ENCODE results near the gene DTNB.

The DTNB gene

DNA sequence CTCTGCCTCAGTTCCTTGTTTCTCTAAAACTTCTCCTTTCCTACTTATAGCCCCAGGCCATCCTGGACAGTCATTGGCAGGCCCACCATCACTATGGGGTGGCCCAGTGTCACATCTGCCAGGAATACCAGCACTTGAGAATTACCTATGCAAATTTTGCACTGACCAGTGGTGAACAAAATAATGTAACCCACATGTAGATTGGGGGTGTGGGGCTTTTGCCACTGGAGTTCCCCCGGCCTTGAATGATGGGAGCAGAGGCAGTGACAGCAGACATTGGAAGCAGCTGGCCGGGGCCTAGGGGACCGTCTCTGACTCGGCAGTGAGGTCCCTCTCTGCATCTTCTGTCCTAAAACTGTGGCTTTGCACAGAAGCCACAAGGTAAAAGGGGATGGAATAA lies 306.7 kb downstream of the DTNB start:
- H3K36me3 Mint-ChIP-seq = peaks cover 22% of the 10 kb centered on the region
- DNase-seq (ENCODE audit: low spot score in 2 of 2) (no peak), ATAC-seq (no peak)
- no peak overlapping the region for H3K4me3 Mint-ChIP-seq
- H3K27ac Mint-ChIP-seq = peak overlapping the region; percentile 3
- no peaks in the 10 kb centered on the region for H3K9me3 Mint-ChIP-seq
- H3K4me1 Mint-ChIP-seq = peaks cover 30% of the 10 kb centered on the region

GRCh38 chr2:25365241-25365640 lies 308.1 kb downstream of the DTNB start:
- Mint-ChIP-seq H3K4me3 (no peak overlapping the region), H3K4me1 (peaks cover 33% of the 10 kb centered on the region), H3K9me3 (no peaks in the 10 kb centered on the region), H3K36me3 (peaks cover 16% of the 10 kb centered on the region), H3K27ac (peak overlapping the region; percentile 3)
- no peak for DNase-seq (ENCODE audit: low spot score in 2 of 2)
- ATAC-seq = no peak

DNA sequence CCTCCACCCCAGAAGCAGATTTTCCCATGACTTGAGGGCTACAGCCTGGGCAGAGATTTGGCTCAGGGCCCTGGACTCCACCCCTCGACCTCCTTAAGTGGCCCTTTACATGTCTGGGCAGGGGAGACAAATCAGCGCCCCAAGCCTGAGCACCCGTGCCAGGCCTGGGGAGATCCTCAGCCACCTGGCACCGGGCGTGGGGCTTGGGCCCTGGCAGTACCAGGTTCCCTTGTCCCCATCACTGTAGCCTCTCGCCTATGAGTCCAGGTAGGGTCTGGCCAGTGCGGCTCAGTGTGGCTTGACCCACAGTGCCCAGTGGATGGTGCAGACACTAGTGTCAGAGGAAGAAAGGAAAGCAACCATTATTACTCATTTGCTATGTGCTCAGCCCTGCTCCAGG lies 309.6 kb downstream of the DTNB start:
- H3K27ac Mint-ChIP-seq = peak overlapping the region; percentile 11
- H3K36me3 Mint-ChIP-seq = peaks cover 16% of the 10 kb centered on the region
- peaks cover 33% of the 10 kb centered on the region for H3K4me1 Mint-ChIP-seq
- DNase-seq (ENCODE audit: low spot score in 2 of 2) (no peak), ATAC-seq (no peak)
- peak overlapping the region; percentile 89 for H3K4me3 Mint-ChIP-seq
- no peaks in the 10 kb centered on the region for H3K9me3 Mint-ChIP-seq

DNA sequence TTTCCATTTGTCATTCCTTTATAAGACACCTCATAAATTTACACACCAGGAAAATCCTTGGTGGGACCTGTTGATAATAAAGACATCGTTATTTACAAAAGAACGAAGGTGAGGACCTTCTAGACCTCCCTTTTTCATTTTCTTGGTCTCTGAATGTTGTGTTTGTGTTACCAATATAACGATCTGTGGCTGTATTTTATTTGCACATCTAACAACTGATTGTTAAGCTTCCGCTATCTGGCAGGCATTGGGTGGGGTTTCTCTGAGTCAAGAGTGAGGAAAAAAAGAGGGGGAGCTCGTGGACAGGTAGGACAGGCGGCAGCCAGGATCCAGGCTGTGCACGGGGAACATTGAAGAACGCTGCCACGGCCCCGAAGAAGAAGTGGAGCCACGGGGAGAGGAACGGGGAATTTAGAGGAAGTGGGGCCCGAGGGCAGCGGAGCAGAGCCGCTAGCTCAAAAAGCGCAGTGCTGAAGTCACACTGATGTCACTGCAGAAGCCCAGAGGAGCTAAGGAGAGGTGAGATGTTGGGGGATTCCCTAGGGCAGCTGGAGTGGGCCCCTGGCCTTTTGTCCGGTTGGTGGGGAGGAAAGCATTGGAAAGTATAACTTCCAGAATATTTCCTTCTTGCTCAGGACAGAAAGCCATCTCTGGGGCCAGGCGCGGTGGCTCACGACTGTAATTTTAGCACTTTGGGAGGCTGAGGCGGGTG lies 310.8 kb downstream of the DTNB start:
- peaks cover 33% of the 10 kb centered on the region for H3K4me1 Mint-ChIP-seq
- H3K9me3 Mint-ChIP-seq = no peaks in the 10 kb centered on the region
- peak overlapping the region; percentile 98 for H3K27ac Mint-ChIP-seq
- ATAC-seq (peak; percentile 78), DNase-seq (ENCODE audit: low spot score in 2 of 2) (peak; percentile 51 to 85)
- peak overlapping the region; percentile 89 for H3K4me3 Mint-ChIP-seq
- H3K36me3 Mint-ChIP-seq = peaks cover 16% of the 10 kb centered on the region

DNA sequence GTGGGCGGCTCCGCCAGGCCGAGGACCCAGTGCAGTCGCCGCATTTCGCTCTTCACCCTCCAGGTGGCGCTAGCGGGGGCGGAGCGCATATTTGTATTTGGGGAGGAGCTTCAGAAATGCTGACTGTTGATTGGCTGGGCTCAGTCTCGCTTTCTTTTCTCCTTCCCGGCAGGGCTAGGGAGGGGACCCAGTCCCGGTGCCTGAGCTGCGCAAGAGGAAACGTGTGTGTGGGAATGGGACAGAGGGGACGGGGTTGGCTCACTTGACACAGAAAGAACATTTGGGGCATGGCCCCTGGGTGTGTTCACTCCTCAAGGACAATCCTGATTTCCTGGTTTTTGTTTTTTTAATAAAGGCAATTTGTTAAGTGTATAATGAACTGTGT lies 311.3 kb downstream of the DTNB start:
- H3K4me3 Mint-ChIP-seq = peak overlapping the region; percentile 89
- H3K36me3 Mint-ChIP-seq = peaks cover 16% of the 10 kb centered on the region
- H3K9me3 Mint-ChIP-seq = no peaks in the 10 kb centered on the region
- peaks cover 33% of the 10 kb centered on the region for H3K4me1 Mint-ChIP-seq
- peak; percentile 100 for DNase-seq (ENCODE audit: low spot score in 2 of 2)
- peak overlapping the region; percentile 98 for H3K27ac Mint-ChIP-seq
- peak; percentile 94 for ATAC-seq

GRCh38 chr2:25361261-25362048 lies 311.9 kb downstream of the DTNB start:
- H3K4me3 Mint-ChIP-seq = peak overlapping the region; percentile 89
- no peak for DNase-seq (ENCODE audit: low spot score in 2 of 2)
- peak overlapping the region; percentile 98 for H3K27ac Mint-ChIP-seq
- H3K36me3 Mint-ChIP-seq = peaks cover 16% of the 10 kb centered on the region
- no peaks in the 10 kb centered on the region for H3K9me3 Mint-ChIP-seq
- ATAC-seq = no peak
- peaks cover 33% of the 10 kb centered on the region for H3K4me1 Mint-ChIP-seq

DNA sequence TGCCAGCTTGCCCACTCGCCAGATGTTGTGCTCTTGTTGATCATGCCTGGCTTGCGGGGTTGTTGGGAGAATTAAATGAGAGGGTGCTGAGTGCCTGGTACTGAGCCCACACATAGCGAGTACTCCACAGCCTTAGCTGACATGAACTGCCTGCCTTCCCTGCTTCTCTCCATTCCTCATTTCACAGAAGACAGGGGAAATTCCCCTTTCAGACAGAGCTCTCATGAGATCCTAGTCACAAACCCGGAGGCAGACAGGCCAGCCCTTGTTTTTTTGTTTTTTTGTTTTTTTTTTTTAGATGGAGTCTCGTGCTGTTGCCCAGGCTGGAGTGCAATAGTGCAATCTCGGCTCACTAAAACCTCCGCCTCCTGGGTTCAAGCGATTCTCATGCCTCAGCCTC lies 314.5 kb downstream of the DTNB start:
- Mint-ChIP-seq H3K4me3 (no peak overlapping the region), H3K27ac (peak overlapping the region; percentile 58), H3K4me1 (peaks cover 21% of the 10 kb centered on the region), H3K9me3 (no peaks in the 10 kb centered on the region), H3K36me3 (peaks cover 10% of the 10 kb centered on the region)
- DNase-seq (ENCODE audit: low spot score in 2 of 2) = no peak
- ATAC-seq = no peak

DNA sequence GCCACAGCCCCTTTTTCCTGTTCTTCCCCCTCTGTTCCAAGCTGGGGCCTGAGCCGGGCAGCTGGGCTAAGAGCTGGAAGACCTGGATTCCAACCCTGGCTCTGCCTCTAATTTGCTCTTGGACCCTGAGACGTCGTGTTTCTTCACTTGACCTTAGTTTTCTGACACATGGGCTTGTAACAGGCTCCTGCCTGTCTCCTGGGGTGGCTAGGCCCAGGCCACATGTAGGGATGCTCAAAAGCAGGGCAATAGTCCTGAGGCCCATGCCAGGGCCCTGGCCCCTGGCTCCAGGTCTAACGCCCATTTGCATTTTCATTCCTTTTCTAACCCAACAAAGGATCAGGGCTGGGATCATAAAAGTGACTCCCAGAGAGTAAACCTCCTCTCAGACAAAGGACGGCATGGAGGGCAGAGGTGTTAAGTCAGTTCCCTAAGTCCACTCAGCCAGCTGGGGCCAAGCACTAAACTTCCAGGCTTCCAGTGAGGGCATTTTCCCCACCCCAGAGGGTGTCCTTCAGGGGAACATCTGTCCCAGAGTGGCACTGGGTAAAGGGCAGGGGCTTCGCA lies 315.0 kb downstream of the DTNB start:
- no peak overlapping the region for H3K4me3 Mint-ChIP-seq
- no peaks in the 10 kb centered on the region for H3K9me3 Mint-ChIP-seq
- H3K36me3 Mint-ChIP-seq = peaks cover 10% of the 10 kb centered on the region
- H3K27ac Mint-ChIP-seq = peak overlapping the region; percentile 58
- DNase-seq (ENCODE audit: low spot score in 2 of 2) (no peak), ATAC-seq (no peak)
- peaks cover 17% of the 10 kb centered on the region for H3K4me1 Mint-ChIP-seq

DNA sequence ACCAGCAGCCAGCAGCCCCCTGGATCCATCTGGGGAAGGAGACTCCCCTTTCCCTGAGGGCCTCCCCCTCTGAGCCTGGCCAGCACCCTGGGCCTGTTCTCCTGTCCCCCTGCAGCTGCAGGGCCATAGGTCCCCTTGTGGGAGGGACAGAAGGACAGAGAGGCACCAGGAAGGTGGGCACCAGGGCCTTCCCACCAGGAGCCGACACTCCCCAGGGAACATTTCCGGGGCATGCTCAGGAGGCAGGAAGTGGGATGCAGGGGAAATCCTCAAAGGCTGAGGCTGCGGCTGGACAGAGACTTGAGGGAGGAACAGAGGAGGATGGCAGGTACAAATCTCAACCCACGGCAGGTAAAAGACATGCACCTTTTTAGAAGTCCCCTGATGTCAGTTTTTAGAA lies 317.3 kb downstream of the DTNB start:
- Mint-ChIP-seq H3K9me3 (no peaks in the 10 kb centered on the region), H3K36me3 (no peaks in the 10 kb centered on the region), H3K4me1 (peaks cover 11% of the 10 kb centered on the region), H3K27ac (peak overlapping the region; percentile 20), H3K4me3 (no peak overlapping the region)
- DNase-seq (ENCODE audit: low spot score in 2 of 2) (no peak), ATAC-seq (no peak)

DNA sequence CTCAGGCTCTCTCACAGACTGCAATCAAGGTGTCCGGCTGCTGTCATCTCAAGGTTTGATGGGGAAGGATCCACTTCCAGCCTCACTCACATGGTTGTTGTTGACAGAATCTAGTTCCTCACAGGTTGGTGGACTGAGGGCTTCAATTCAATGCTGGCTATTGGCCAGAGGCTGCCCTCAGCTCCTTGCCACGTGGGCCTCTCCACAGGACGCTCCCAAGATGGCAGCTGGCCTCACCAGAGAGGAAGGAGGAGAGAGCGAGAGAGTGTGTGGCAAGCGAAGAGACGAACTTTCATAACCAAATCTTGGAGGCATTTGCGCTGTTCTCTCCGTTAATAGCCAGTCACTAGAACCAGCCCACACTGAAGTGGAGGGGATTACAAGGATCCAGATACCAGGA lies 318.1 kb downstream of the DTNB start:
- ATAC-seq = no peak
- no peaks in the 10 kb centered on the region for H3K9me3 Mint-ChIP-seq
- no peak for DNase-seq (ENCODE audit: low spot score in 2 of 2)
- H3K4me3 Mint-ChIP-seq = no peak overlapping the region
- H3K36me3 Mint-ChIP-seq = no peaks in the 10 kb centered on the region
- peak overlapping the region; percentile 20 for H3K27ac Mint-ChIP-seq
- peaks cover 15% of the 10 kb centered on the region for H3K4me1 Mint-ChIP-seq

GRCh38 chr2:25354116-25354515 lies 319.3 kb downstream of the DTNB start:
- DNase-seq (ENCODE audit: low spot score in 2 of 2) (no peak), ATAC-seq (no peak)
- Mint-ChIP-seq H3K9me3 (no peaks in the 10 kb centered on the region), H3K27ac (no peak overlapping the region), H3K36me3 (no peaks in the 10 kb centered on the region), H3K4me1 (peaks cover 17% of the 10 kb centered on the region), H3K4me3 (no peak overlapping the region)

- ATAC-seq = no peak
- H3K27ac Mint-ChIP-seq = no peak overlapping the region
These were observed 324.0 kb downstream of the DTNB start for GRCh38 chr2:25349397-25349796.

DNA sequence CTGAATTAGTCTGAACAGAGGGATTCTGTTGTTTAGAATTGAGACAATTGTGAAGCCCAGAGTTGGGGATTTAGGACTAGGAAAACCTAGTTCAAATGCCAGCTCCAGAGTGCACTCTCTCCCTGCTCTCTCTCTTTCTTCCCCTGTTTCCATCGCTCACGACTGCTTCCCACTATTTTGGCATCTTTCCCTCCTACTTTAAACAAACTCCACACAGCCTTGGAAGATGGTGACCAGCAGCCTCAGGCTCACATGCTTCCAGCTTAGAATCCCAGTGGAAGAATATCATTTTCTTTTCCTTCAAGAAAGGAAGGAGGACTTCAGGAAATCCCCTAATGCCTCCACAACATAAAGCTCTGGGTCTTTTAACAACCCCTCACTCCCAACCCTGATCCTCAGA lies 325.5 kb downstream of the DTNB start:
- DNase-seq (ENCODE audit: low spot score in 2 of 2) (no peak), ATAC-seq (no peak)
- peaks cover 31% of the 10 kb centered on the region for H3K4me1 Mint-ChIP-seq
- H3K4me3 Mint-ChIP-seq = peak overlapping the region; percentile 43
- no peaks in the 10 kb centered on the region for H3K36me3 Mint-ChIP-seq
- no peaks in the 10 kb centered on the region for H3K9me3 Mint-ChIP-seq
- peak overlapping the region; percentile 77 for H3K27ac Mint-ChIP-seq

More at GRCh38 chr2:25349397-25349796, 324.0 kb downstream of the DTNB start:
- peaks cover 35% of the 10 kb centered on the region for H3K4me1 Mint-ChIP-seq
- H3K36me3 Mint-ChIP-seq = no peaks in the 10 kb centered on the region
- no peak for DNase-seq (ENCODE audit: low spot score in 2 of 2)
- H3K4me3 Mint-ChIP-seq = no peak overlapping the region
- H3K9me3 Mint-ChIP-seq = no peaks in the 10 kb centered on the region

- Mint-ChIP-seq H3K36me3 (peaks cover 4% of the 10 kb centered on the region), H3K4me3 (peak overlapping the region; percentile 43), H3K27ac (peak overlapping the region; percentile 77), H3K4me1 (peaks cover 26% of the 10 kb centered on the region), H3K9me3 (no peaks in the 10 kb centered on the region)
- peak in 1 of 2 donors; percentile 63 for DNase-seq (ENCODE audit: low spot score in 2 of 2)
- peak; percentile 90 for ATAC-seq
These were observed 326.1 kb downstream of the DTNB start for GRCh38 chr2:25347205-25347815.

- ATAC-seq (no peak), DNase-seq (ENCODE audit: low spot score in 2 of 2) (no peak)
- Mint-ChIP-seq H3K27ac (no peak overlapping the region), H3K36me3 (peaks cover 15% of the 10 kb centered on the region), H3K4me1 (peaks cover 32% of the 10 kb centered on the region), H3K9me3 (no peaks in the 10 kb centered on the region), H3K4me3 (peak overlapping the region; percentile 75)
These were observed 330.1 kb downstream of the DTNB start for GRCh38 chr2:25343187-25343825.

Measured in stimulated activated effector memory CD8-positive, alpha-beta T cell treated with anti-CD3 and anti-CD28 coated beads, Interleukin-12 subunit alpha, Interleukin-12 subunit beta, amount 100 ng/mL, for 72 hours (primary cell).